Effector CD4-positive, alpha-beta T cell (primary cell): Measurements from ENCODE around the gene B4GALNT1.
A peak's percentile ranks its signal among the peaks of the same experiment; 100 is the strongest.

Source experiments
- DNase-seq: peaks from one replicate; pipeline ENCODE4 v3.0.0-alpha.2; 2020

B4GALNT1 gene

GRCh38 chr12:57583008-57583831, 49.8 kb downstream of the B4GALNT1 start:
- DNase-seq: peak; percentile 60

- DNase-seq: no peak
Observed at GRCh38 chr12:57582440-57582839, 50.6 kb downstream of the B4GALNT1 start.

- no peak for DNase-seq
Observed at GRCh38 chr12:57581802-57582201, 51.2 kb downstream of the B4GALNT1 start.

- DNase-seq: no peak
Observed at GRCh38 chr12:57580466-57580795, 52.6 kb downstream of the B4GALNT1 start.

GRCh38 chr12:57579677-57580465, 53.1 kb downstream of the B4GALNT1 start:
- no peak for DNase-seq

- no peak for DNase-seq
Observed at GRCh38 chr12:57579011-57579410, 54.0 kb downstream of the B4GALNT1 start.

GRCh38 chr12:57577981-57578758, 54.8 kb downstream of the B4GALNT1 start:
- no peak for DNase-seq

GRCh38 chr12:57576613-57577160, 56.3 kb downstream of the B4GALNT1 start:
- DNase-seq: no peak
